ENCODE data around the gene CHD8. TPM values are rescaled to one million over a fixed set of nuclear protein-coding genes. Genes with fewer than 3 reads are reported as not detected.
A peak's percentile ranks its signal among the peaks of the same experiment; 100 is the strongest.

CHD8 gene
- total RNA-seq, 4 donors from 2014 or later, result 45.6 to 64.3 (median 55.0) TPM

- Histone ChIP-seq H3K27ac (replicated peaks in 1 of 4) (peak overlapping the region; percentile 86 to 91 (median 87)), H3K27me3 (no peaks in the 10 kb centered on the region), H3K9me3 (no peaks in the 10 kb centered on the region), H3K36me3 (peaks cover 34 to 49% (median 45%) of the 10 kb centered on the region in 4 donors), H3K4me3 (no peak overlapping the region), H3K4me1 (peaks cover 20 to 36% (median 35%) of the 10 kb centered on the region in 4 donors)
- WGBS, result 67% methylated on average over 4 of the region's 7 CpGs
- no peak for TF ChIP-seq POLR2A (IDR thresholded peaks at IDR 0.05; ENCODE audit: low read depth)
- intact Hi-C loops (cut with DNase I), result loop anchor here (10.0 kb wide), 1 partner anchor 701 kb away; the partner anchor contains the start of genes ANG and RNASE4
- DNase-seq (ENCODE audit: extremely low spot score), result no peak
Measured at GRCh38 chr14:21385188-21385904, 70.6 kb downstream of the CHD8 start.

GRCh38 chr14:21384494-21384851 lies 71.5 kb downstream of the CHD8 start:
- intact Hi-C loops (cut with DNase I), result loop anchor here (5.0 to 10.0 kb wide), 2 partner anchors 117 to 700 kb away; partner anchors contain the start of genes ANG, HNRNPC and RNASE4
- DNase-seq (ENCODE audit: extremely low spot score), result no peak
- TF ChIP-seq CTCF (IDR thresholded peaks at IDR 0.05), result no peak
- TF ChIP-seq POLR2A (IDR thresholded peaks at IDR 0.05; ENCODE audit: low read depth), result no peak
- TF ChIP-seq EP300 (IDR thresholded peaks at IDR 0.05), result no peak
- no peak for TF ChIP-seq POLR2AphosphoS5 (IDR thresholded peaks at IDR 0.05)
- H3K27me3 ChIP-seq, result no peaks in the 10 kb centered on the region
- H3K9me3 ChIP-seq, result no peaks in the 10 kb centered on the region
- H3K4me1 ChIP-seq, result peaks cover 20 to 42% (median 39%) of the 10 kb centered on the region in 4 donors
- peak overlapping the region; percentile 86 to 91 (median 87) for H3K27ac ChIP-seq (replicated peaks in 1 of 4)
- peaks cover 26 to 41% (median 36%) of the 10 kb centered on the region in 4 donors for H3K36me3 ChIP-seq
- peak overlapping the region; percentile 63 to 88 (median 84) for H3K4me3 ChIP-seq
- WGBS, result 0% methylated on average over 12 of the region's 12 CpGs

GRCh38 chr14:21383848-21384493 lies 72.0 kb downstream of the CHD8 start, which contains the start of gene SUPT16H:
TSS of gene SUPT16H (minus strand) at chr14:21384019. CDS start at chr14:21383927, 92 bp downstream.
- peak within 1 kb of the TSS; percentile 86 to 91 (median 87) for H3K27ac ChIP-seq (replicated peaks in 1 of 4)
- H3K4me1 ChIP-seq, result peaks cover 20 to 44% (median 40%) of the 10 kb centered on the region in 4 donors
- under 1% methylated on average over 50 of the region's 54 CpGs for WGBS
- peak within 1 kb of the TSS; percentile 63 to 88 (median 84) for H3K4me3 ChIP-seq
- no peaks in the 10 kb centered on the region for H3K9me3 ChIP-seq
- DNase-seq (ENCODE audit: extremely low spot score), result peak; percentile 99
- peaks cover 21 to 36% (median 31%) of the 10 kb centered on the region in 4 donors for H3K36me3 ChIP-seq
- intact Hi-C loops (cut with DNase I), result loop anchor here (5.0 to 10.0 kb wide), 2 partner anchors 117 to 699 kb away; partner anchors contain the start of genes ANG, HNRNPC and RNASE4
- H3K27me3 ChIP-seq, result no peaks in the 10 kb centered on the region
- TF ChIP-seq EP300 (IDR thresholded peaks at IDR 0.05) (no peak), CTCF (IDR thresholded peaks at IDR 0.05) (no peak), POLR2AphosphoS5 (IDR thresholded peaks at IDR 0.05) (peak; percentile 80 to 89)

GRCh38 chr14:21382886-21383847 lies 72.8 kb downstream of the CHD8 start:
- intact Hi-C loops (cut with DNase I), result loop anchor here (5.0 to 10.0 kb wide), 2 partner anchors 116 to 698 kb away; partner anchors contain the start of genes ANG, HNRNPC and RNASE4
- no peak for DNase-seq (ENCODE audit: extremely low spot score)
- H3K36me3 ChIP-seq, result peaks cover 13 to 28% (median 23%) of the 10 kb centered on the region in 4 donors
- under 1% methylated on average over 39 of the region's 39 CpGs for WGBS
- TF ChIP-seq POLR2AphosphoS5 (IDR thresholded peaks at IDR 0.05) (no peak), EP300 (IDR thresholded peaks at IDR 0.05) (no peak)
- no peaks in the 10 kb centered on the region for H3K9me3 ChIP-seq
- peak overlapping the region; percentile 86 to 91 (median 87) for H3K27ac ChIP-seq (replicated peaks in 1 of 4)
- H3K4me1 ChIP-seq, result peaks cover 20 to 44% (median 40%) of the 10 kb centered on the region in 4 donors
- no peaks in the 10 kb centered on the region for H3K27me3 ChIP-seq
- peak overlapping the region; percentile 63 to 88 (median 84) for H3K4me3 ChIP-seq

GRCh38 chr14:21382095-21382494 lies 73.8 kb downstream of the CHD8 start:
- DNase-seq (ENCODE audit: extremely low spot score), result no peak
- no peaks in the 10 kb centered on the region for H3K27me3 ChIP-seq
- TF ChIP-seq EP300 (IDR thresholded peaks at IDR 0.05), result no peak
- peaks cover 12 to 26% (median 15%) of the 10 kb centered on the region in 4 donors for H3K36me3 ChIP-seq
- peaks cover 20 to 44% (median 40%) of the 10 kb centered on the region in 4 donors for H3K4me1 ChIP-seq
- no peaks in the 10 kb centered on the region for H3K9me3 ChIP-seq
- no peak overlapping the region for H3K4me3 ChIP-seq
- intact Hi-C loops (cut with DNase I), result loop anchor here (5.0 to 10.0 kb wide), 2 partner anchors 115 to 697 kb away; partner anchors contain the start of genes ANG, HNRNPC and RNASE4
- H3K27ac ChIP-seq (replicated peaks in 1 of 4), result no peak overlapping the region

All from esophagus muscularis mucosa (tissue), 4 donors.